Measurements from ENCODE around the gene FAM170B.

- TF ChIP-seq POLR2A (IDR thresholded peaks at IDR 0.05) (no peak), CTCF (IDR thresholded peaks at IDR 0.05) (no peak)
Measured at GRCh38 chr10:49151025-49151445, 17.2 kb upstream of the FAM170B start.
